Measurements from ENCODE around the gene GFPT1.
"Not testable (repeated sequence)": the region's sequence is repeated elsewhere in the genome, so short reads cannot be mapped to it uniquely, and the experiment has no call there.

Gene GFPT1

GRCh38 chr2:69386789-69387734, at the start of gene GFPT1:
Gene GFPT1, minus strand, starts transcription at chr2:69387227. Its CDS starts 156 bp downstream, at chr2:69387071.
- DNase-seq (ENCODE audit: low spot score), result peak; percentile 88

- no peak for DNase-seq (ENCODE audit: low spot score)
These were observed 49.5 kb upstream of the GFPT1 start for GRCh38 chr2:69436596-69436937.

- DNase-seq (ENCODE audit: low spot score), result no peak
These were observed 47.7 kb upstream of the GFPT1 start for GRCh38 chr2:69434753-69435152.

GRCh38 chr2:69429491-69430183, 42.6 kb upstream of the GFPT1 start:
- DNase-seq (ENCODE audit: low spot score), result no peak

GRCh38 chr2:69428981-69429380, 42.0 kb upstream of the GFPT1 start:
- no peak for DNase-seq (ENCODE audit: low spot score)

GRCh38 chr2:69424419-69424818, 37.4 kb upstream of the GFPT1 start:
- DNase-seq (ENCODE audit: low spot score), result no peak

GRCh38 chr2:69422198-69422597, 35.2 kb upstream of the GFPT1 start:
- no peak for DNase-seq (ENCODE audit: low spot score)

GRCh38 chr2:69419111-69419510, 32.1 kb upstream of the GFPT1 start:
- DNase-seq (ENCODE audit: low spot score), result not testable (repeated sequence)

GRCh38 chr2:69416147-69416546, 29.1 kb upstream of the GFPT1 start:
- no peak for DNase-seq (ENCODE audit: low spot score)

- no peak for DNase-seq (ENCODE audit: low spot score)
These were observed 24.1 kb upstream of the GFPT1 start for GRCh38 chr2:69411120-69411519.

GRCh38 chr2:69405306-69405705, 18.3 kb upstream of the GFPT1 start:
- DNase-seq (ENCODE audit: low spot score), result no peak

- DNase-seq (ENCODE audit: low spot score), result no peak
These were observed 13.1 kb upstream of the GFPT1 start for GRCh38 chr2:69400121-69400520.

- no peak for DNase-seq (ENCODE audit: low spot score)
These were observed 10.2 kb upstream of the GFPT1 start for GRCh38 chr2:69397234-69397633.

GRCh38 chr2:69395866-69396265, 8.8 kb upstream of the GFPT1 start:
- DNase-seq (ENCODE audit: low spot score), result no peak

- DNase-seq (ENCODE audit: low spot score), result no peak
These were observed 6.9 kb upstream of the GFPT1 start for GRCh38 chr2:69393963-69394362.

GRCh38 chr2:69390471-69390870, 3.4 kb upstream of the GFPT1 start:
- no peak for DNase-seq (ENCODE audit: low spot score)

GRCh38 chr2:69390001-69390400, 3.0 kb upstream of the GFPT1 start:
- DNase-seq (ENCODE audit: low spot score), result no peak

GRCh38 chr2:69389271-69389670, 2.2 kb upstream of the GFPT1 start:
- no peak for DNase-seq (ENCODE audit: low spot score)

- DNase-seq (ENCODE audit: low spot score), result no peak
These were observed 899 bp upstream of the GFPT1 start for GRCh38 chr2:69387770-69388481.

GRCh38 chr2:69386360-69386759, 667 bp downstream of the GFPT1 start:
- no peak for DNase-seq (ENCODE audit: low spot score)

GRCh38 chr2:69385443-69386151, 1.4 kb downstream of the GFPT1 start:
- DNase-seq (ENCODE audit: low spot score), result peak; percentile 22

- DNase-seq (ENCODE audit: low spot score), result no peak
These were observed 2.4 kb downstream of the GFPT1 start for GRCh38 chr2:69384618-69385081.

All from hematopoietic multipotent progenitor cell treated with erythropoietin and hydrocortisone succinate and interleukin-3 and kit ligand, for 17 days (in vitro differentiated cells).